Naive thymus-derived CD4-positive, alpha-beta T cell (primary cell): ENCODE measurements around the gene ATF7. TPM values are rescaled to one million over a fixed set of nuclear protein-coding genes. Genes with fewer than 3 reads are reported as not detected.

Source experiments
- ATAC-seq: fragments of 150-1000 bp; cut with Tn5 transposase; 2 replicates; pipeline ENCODE4 v1.10.0; 2021; ENCODE audit warnings: mild to moderate bottlenecking, moderate library complexity
- CTCF ChIA-PET: fragments of 350-600 bp; sonication (Branson Sonifier 250); formaldehyde crosslinking; loops from one replicate; lab custom pipeline; 2021; ENCODE audit warnings: antibody characterized with exemption; lab: Charles Lee
- POLR2A ChIA-PET: fragments of 350-600 bp; sonication (Branson Sonifier 250); formaldehyde crosslinking; loops from one replicate; lab custom pipeline; 2021; ENCODE audit warnings: antibody characterized with exemption, inconsistent platforms; lab: Charles Lee
- DNase-seq, 9 donors: peaks; one replicate each; pipeline versions ENCODE4 v3.0.0 to v3.0.0-alpha.2; 2020 to 2022; ENCODE audit warnings: mixed read lengths in 1 of 9
- H3K27ac ChIP-seq: one replicate; pipeline ENCODE4 v1.7.0; 2013; ENCODE audit warnings: mild to moderate bottlenecking, low read depth, low read length, moderate library complexity
- H3K27me3 ChIP-seq, 2 donors: one replicate each; pipeline ENCODE4 v1.7.0; 2013; ENCODE audit warnings: low read length in 2 of 2, mild to moderate bottlenecking in 2 of 2, moderate library complexity in 2 of 2; ENCODE audit not compliant: control insufficient read depth in 2 of 2, insufficient read depth in 2 of 2
- H3K36me3 ChIP-seq, 3 experiments: 1 replicate in 2 of 3; 2 replicates in 1 of 3; pipeline ENCODE4 v1.7.0; 2013; ENCODE audit warnings: low read length in 3 of 3, mild to moderate bottlenecking in 3 of 3, moderate library complexity in 1 of 3; ENCODE audit not compliant: insufficient read depth in 3 of 3, control insufficient read depth in 2 of 3
- H3K4me1 ChIP-seq, 2 donors: one replicate each; pipeline ENCODE4 v1.7.0; 2013; ENCODE audit warnings: low read length in 2 of 2, mild to moderate bottlenecking in 2 of 2, moderate library complexity in 1 of 2; ENCODE audit not compliant: control insufficient read depth in 2 of 2, insufficient read depth in 2 of 2
- H3K4me3 ChIP-seq: 2 replicates; pipeline ENCODE4 v1.7.0; 2013; ENCODE audit warnings: mild to moderate bottlenecking, low read length
- H3K9me3 ChIP-seq, 3 experiments: 1 replicate in 2 of 3; 2 replicates in 1 of 3; pipeline ENCODE4 v1.7.0; 2013; ENCODE audit warnings: low read length in 3 of 3; ENCODE audit not compliant: control insufficient read depth in 2 of 3
- H3K27ac Mint-ChIP-seq, 9 donors: one replicate each; pipeline ENCODE4 v1.8.0; 2020 to 2022; ENCODE audit warnings: mixed read lengths in 9 of 9, mild to moderate bottlenecking in 8 of 9, moderate library complexity in 5 of 9, inconsistent platforms in 2 of 9
- H3K27me3 Mint-ChIP-seq, 5 donors: one replicate each; pipeline ENCODE4 v1.8.0; 2021 to 2022; ENCODE audit warnings: mixed read lengths in 5 of 5, mild to moderate bottlenecking in 1 of 5
- H3K36me3 Mint-ChIP-seq, 5 donors: one replicate each; pipeline ENCODE4 v1.8.0; 2020 to 2022; ENCODE audit warnings: mixed read lengths in 5 of 5, mild to moderate bottlenecking in 3 of 5, inconsistent platforms in 1 of 5
- H3K4me1 Mint-ChIP-seq, 7 donors: one replicate each; pipeline ENCODE4 v1.8.0; 2020 to 2022; ENCODE audit warnings: mixed read lengths in 7 of 7, mild to moderate bottlenecking in 3 of 7, inconsistent platforms in 1 of 7
- H3K4me3 Mint-ChIP-seq, 10 donors: one replicate each; pipeline ENCODE4 v1.8.0; 2020 to 2022; ENCODE audit warnings: mild to moderate bottlenecking in 10 of 10, mixed read lengths in 10 of 10, moderate library complexity in 6 of 10, inconsistent platforms in 2 of 10
- H3K9me3 Mint-ChIP-seq, 11 donors: one replicate each; pipeline ENCODE4 v1.8.0; 2020 to 2022; ENCODE audit warnings: mixed read lengths in 11 of 11, mild to moderate bottlenecking in 4 of 11, inconsistent platforms in 1 of 11, moderate library complexity in 1 of 11
- intact Hi-C, 2 donors: fragments of 100-400 bp; cut with micrococcal nuclease; formaldehyde crosslinking; loops; one replicate each; pipeline ENCODE4 v1.15.1; 2023
- polyA plus RNA-seq, 2 donors: library from polyadenylated mRNA; unstranded; fragments of 300-500 nt; fragmentation: Illumina TruSeq; gene quantifications; one replicate each; pipeline ENCODE4 v1.2.3, GENCODE V29; 2021
- total RNA-seq, 6 experiments: library from RNA in 5 of 6; stranded (reverse) in 5 of 6; gene quantifications; 1 replicate in 5 of 6; 2 replicates in 1 of 6; pipeline ENCODE4 v1.2.3 and lab custom pipeline; 2021 to 2026

ATF7 gene
- total and polyA plus RNA-seq, 7 experiments from 2014 or later, result 14.5 to 39.5 (median 29.7) TPM

GRCh38 chr12:53514628-53515290 is 111.4 kb downstream of the ATF7 start:
- H3K4me3 Mint-ChIP-seq, result no peak overlapping the region
- Histone ChIP-seq H3K9me3 (no peaks in the 10 kb centered on the region), H3K4me3 (no peak overlapping the region), H3K27me3 (no peaks in the 10 kb centered on the region), H3K27ac (no peak overlapping the region), H3K4me1 (no peaks in the 10 kb centered on the region), H3K36me3 (peaks cover 0 to 81% (median 16%) of the 10 kb centered on the region in 3 experiments)
- ChIA-PET CTCF (no interaction called here), POLR2A (no interaction called here)
- peak overlapping the region in 4 of 9 donors; percentile 28 to 53 (median 39) for H3K27ac Mint-ChIP-seq
- peaks cover 0 to 37% (median 9%) of the 10 kb centered on the region in 5 donors for H3K36me3 Mint-ChIP-seq
- no peaks in the 10 kb centered on the region for H3K27me3 Mint-ChIP-seq
- H3K9me3 Mint-ChIP-seq, result peaks cover 0 to 1% (median 0%) of the 10 kb centered on the region in 11 donors
- DNase-seq (no peak), ATAC-seq (no peak)
- intact Hi-C loops, result no loop called here
- H3K4me1 Mint-ChIP-seq, result peaks cover 0 to 5% (median 0%) of the 10 kb centered on the region in 7 donors

GRCh38 chr12:53513712-53514410 is 112.3 kb downstream of the ATF7 start:
- no peaks in the 10 kb centered on the region for H3K27me3 ChIP-seq
- no peaks in the 10 kb centered on the region for H3K9me3 ChIP-seq
- intact Hi-C loops, result no loop called here
- peaks cover under 1 to 2% of the 10 kb centered on the region in 2 donors for H3K4me1 ChIP-seq
- no peak overlapping the region for H3K4me3 ChIP-seq
- Mint-ChIP-seq H3K27me3 (no peaks in the 10 kb centered on the region), H3K9me3 (peaks cover 0 to 1% (median 0%) of the 10 kb centered on the region in 11 donors), H3K4me3 (no peak overlapping the region), H3K36me3 (peaks cover 0 to 37% (median 9%) of the 10 kb centered on the region in 5 donors), H3K27ac (peak overlapping the region in 5 of 9 donors; percentile 23 to 89 (median 45)), H3K4me1 (peaks cover 0 to 8% (median 4%) of the 10 kb centered on the region in 7 donors)
- no peak for DNase-seq
- CTCF ChIA-PET, result interaction anchor here (0.5 to 1.8 kb wide), 2 partner anchors 96 to 161 kb away, joined by 3 to 5 read pairs; no protein-coding TSS in a partner anchor
- POLR2A ChIA-PET, result no interaction called here
- ATAC-seq, result no peak
- no peak overlapping the region for H3K27ac ChIP-seq
- H3K36me3 ChIP-seq, result peaks cover 0 to 73% (median 16%) of the 10 kb centered on the region in 3 experiments

GRCh38 chr12:53510181-53510812 is 115.9 kb downstream of the ATF7 start:
- no peak for ATAC-seq
- Histone ChIP-seq H3K27ac (no peak overlapping the region), H3K27me3 (no peaks in the 10 kb centered on the region), H3K4me3 (no peak overlapping the region), H3K36me3 (peaks cover 0 to 61% (median 0%) of the 10 kb centered on the region in 3 experiments), H3K9me3 (no peaks in the 10 kb centered on the region), H3K4me1 (peaks cover 6 to 7% of the 10 kb centered on the region in 2 donors)
- peaks cover 4 to 17% (median 9%) of the 10 kb centered on the region in 7 donors for H3K4me1 Mint-ChIP-seq
- ChIA-PET POLR2A (interaction anchor here (0.6 to 1.1 kb wide), 3 partner anchors 9 to 31 kb away, joined by 3 to 4 read pairs (median 3); partner anchors contain the start of gene TARBP2), CTCF (interaction anchor here (0.6 to 3.6 kb wide), 6 partner anchors 91 to 281 kb away, joined by 3 to 46 read pairs (median 4); no protein-coding TSS in a partner anchor)
- intact Hi-C loops, result no loop called here
- H3K27me3 Mint-ChIP-seq, result no peaks in the 10 kb centered on the region
- no peak overlapping the region for H3K27ac Mint-ChIP-seq
- no peak for DNase-seq
- peaks cover 0 to 1% (median 0%) of the 10 kb centered on the region in 11 donors for H3K9me3 Mint-ChIP-seq
- no peak overlapping the region for H3K4me3 Mint-ChIP-seq
- H3K36me3 Mint-ChIP-seq, result peaks cover 0 to 28% (median 5%) of the 10 kb centered on the region in 5 donors

- Mint-ChIP-seq H3K9me3 (peaks cover 0 to 1% (median 0%) of the 10 kb centered on the region in 11 donors), H3K36me3 (peaks cover 0 to 24% (median under 1%) of the 10 kb centered on the region in 5 donors), H3K27me3 (no peaks in the 10 kb centered on the region), H3K27ac (peak overlapping the region in 7 of 9 donors; percentile 13 to 80 (median 69)), H3K4me1 (peaks cover 5 to 17% (median 9%) of the 10 kb centered on the region in 7 donors), H3K4me3 (peak overlapping the region in 1 of 10 donors; percentile 39)
- Histone ChIP-seq H3K27me3 (no peaks in the 10 kb centered on the region), H3K4me3 (no peak overlapping the region), H3K36me3 (peaks cover 0 to 62% (median 0%) of the 10 kb centered on the region in 3 experiments), H3K4me1 (peaks cover 6 to 7% of the 10 kb centered on the region in 2 donors), H3K9me3 (no peaks in the 10 kb centered on the region), H3K27ac (peak overlapping the region; percentile 39)
- ATAC-seq, result peak; percentile 98
- DNase-seq, result peak; percentile 63 to 82 (median 73)
- CTCF ChIA-PET, result interaction anchor here (0.6 to 3.6 kb wide), 28 partner anchors 8 to 213 kb away, joined by 3 to 46 read pairs (median 4); partner anchors contain the start of genes AAAS, AMHR2 and PFDN5
- POLR2A ChIA-PET, result interaction anchor here (0.5 to 2.1 kb wide), 14 partner anchors 8 to 349 kb away, joined by 3 to 10 read pairs (median 4); partner anchors contain the start of genes MAP3K12, SP1 and TARBP2
- intact Hi-C loops, result loop anchor here (1.0 to 10.0 kb wide), 10 partner anchors 8 to 454 kb away; partner anchors contain the start of genes PRR13 (in 1 of the 2) and TNS2 (in 1 of the 2)
Observed at GRCh38 chr12:53508534-53509170, 117.5 kb downstream of the ATF7 start.

- H3K4me1 ChIP-seq, result peaks cover 6 to 7% of the 10 kb centered on the region in 2 donors
- Mint-ChIP-seq H3K4me3 (no peak overlapping the region), H3K27ac (peak overlapping the region in 2 of 9 donors; percentile 21 to 50), H3K36me3 (peaks cover 0 to 23% (median 0%) of the 10 kb centered on the region in 5 donors), H3K4me1 (peaks cover 5 to 21% (median 9%) of the 10 kb centered on the region in 7 donors), H3K9me3 (peaks cover 0 to 1% (median 0%) of the 10 kb centered on the region in 11 donors), H3K27me3 (no peaks in the 10 kb centered on the region)
- H3K36me3 ChIP-seq, result peaks cover 0 to 56% (median 0%) of the 10 kb centered on the region in 3 experiments
- ChIA-PET CTCF (interaction anchor here (0.6 to 3.6 kb wide), 7 partner anchors 9 to 186 kb away, joined by 4 to 46 read pairs (median 5); partner anchors contain the start of genes AAAS and AMHR2), POLR2A (interaction anchor here (0.6 to 2.1 kb wide), 5 partner anchors 14 to 382 kb away, joined by 3 to 10 read pairs (median 8); partner anchors contain the start of gene SP1)
- ATAC-seq (no peak), DNase-seq (no peak)
- no peak overlapping the region for H3K4me3 ChIP-seq
- no peaks in the 10 kb centered on the region for H3K9me3 ChIP-seq
- H3K27ac ChIP-seq, result no peak overlapping the region
- H3K27me3 ChIP-seq, result no peaks in the 10 kb centered on the region
- intact Hi-C loops, result loop anchor here in 1 of 2 donors (10.0 kb wide), 1 partner anchor 453 kb away; the partner anchor contains the start of gene TNS2
Observed at GRCh38 chr12:53507603-53507885, 118.6 kb downstream of the ATF7 start.
